8988T (cell line): ENCODE measurements around the gene ATXN2L.
"Not testable (repeated sequence)": the region's sequence is repeated elsewhere in the genome, so short reads cannot be mapped to it uniquely, and the experiment has no call there.

Experiments used
- DNase-seq: peaks from one replicate; pipeline ENCODE4 v3.0.0; 2011

ATXN2L gene

GRCh38 chr16:28837672-28838557 lies 15.1 kb downstream of the ATXN2L start:
- DNase-seq, result no peak

DNA sequence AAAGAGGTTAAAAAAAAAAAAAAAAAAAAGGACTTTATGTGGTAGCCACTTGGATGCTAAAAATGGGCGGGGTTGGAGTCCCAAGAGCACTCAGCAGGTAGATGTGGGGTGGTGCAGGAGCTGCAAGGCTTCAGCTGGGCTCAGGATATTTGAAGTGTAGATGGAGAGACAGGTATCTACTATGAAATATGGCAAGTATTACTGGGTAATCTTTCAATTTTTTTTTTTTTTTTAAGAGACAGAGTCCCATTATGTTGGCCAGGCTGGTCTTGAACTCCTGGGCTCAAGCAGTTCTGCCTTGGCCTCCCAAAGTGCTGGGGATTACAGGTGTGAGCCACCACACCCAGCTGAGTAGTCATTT lies 15.7 kb downstream of the ATXN2L start:
- no peak for DNase-seq

- no peak for DNase-seq
Observed at GRCh38 chr16:28839004-28839639, 16.3 kb downstream of the ATXN2L start.

DNA sequence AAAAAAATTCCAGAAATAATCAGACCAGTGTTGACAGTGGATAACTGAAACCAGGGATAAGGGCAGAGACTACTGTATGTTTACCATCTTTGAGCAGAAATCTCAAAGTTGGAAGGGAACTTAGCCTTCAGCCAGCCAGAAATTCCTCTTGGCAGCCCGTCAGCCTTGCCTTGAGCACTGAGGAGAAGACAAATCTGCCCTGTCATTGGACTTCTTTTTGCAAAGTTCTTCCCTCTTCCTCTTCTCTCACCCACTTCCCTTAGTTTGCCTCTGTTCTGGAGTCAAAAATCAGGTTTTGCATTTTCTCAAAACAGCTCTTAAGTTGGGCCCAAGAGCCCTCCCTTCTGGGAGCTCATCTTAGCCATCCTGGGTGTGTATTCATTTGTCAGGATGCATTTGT lies 17.1 kb downstream of the ATXN2L start:
- no peak for DNase-seq

DNA sequence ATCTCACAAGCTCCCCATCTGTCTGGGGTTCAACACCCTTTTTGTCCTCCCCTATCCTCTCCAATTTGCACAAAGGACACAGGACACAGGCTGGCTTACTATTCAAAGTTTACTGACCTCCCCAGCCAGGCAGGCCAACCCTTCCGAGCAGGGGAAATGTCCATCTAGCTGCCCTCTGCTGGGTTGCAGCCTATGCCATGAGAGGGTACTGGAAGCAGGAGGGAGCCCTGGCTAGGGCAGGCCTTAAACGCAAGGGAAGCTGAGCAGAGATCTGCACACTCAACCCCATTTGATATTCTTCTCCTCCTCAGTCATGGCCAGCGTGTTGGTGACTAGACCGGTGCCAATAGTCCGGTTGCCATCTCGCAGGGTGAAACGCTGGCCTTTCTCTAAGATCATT lies 19.9 kb downstream of the ATXN2L start:
- no peak for DNase-seq

GRCh38 chr16:28843766-28844165 lies 21.0 kb downstream of the ATXN2L start:
- DNase-seq, result no peak

- no peak for DNase-seq
Observed at GRCh38 chr16:28844226-28844885, 21.6 kb downstream of the ATXN2L start.

- no peak for DNase-seq
Observed at GRCh38 chr16:28845293-28845692, 22.5 kb downstream of the ATXN2L start.

- DNase-seq, result no peak
Observed at GRCh38 chr16:28845761-28846079, 22.9 kb downstream of the ATXN2L start.

DNA sequence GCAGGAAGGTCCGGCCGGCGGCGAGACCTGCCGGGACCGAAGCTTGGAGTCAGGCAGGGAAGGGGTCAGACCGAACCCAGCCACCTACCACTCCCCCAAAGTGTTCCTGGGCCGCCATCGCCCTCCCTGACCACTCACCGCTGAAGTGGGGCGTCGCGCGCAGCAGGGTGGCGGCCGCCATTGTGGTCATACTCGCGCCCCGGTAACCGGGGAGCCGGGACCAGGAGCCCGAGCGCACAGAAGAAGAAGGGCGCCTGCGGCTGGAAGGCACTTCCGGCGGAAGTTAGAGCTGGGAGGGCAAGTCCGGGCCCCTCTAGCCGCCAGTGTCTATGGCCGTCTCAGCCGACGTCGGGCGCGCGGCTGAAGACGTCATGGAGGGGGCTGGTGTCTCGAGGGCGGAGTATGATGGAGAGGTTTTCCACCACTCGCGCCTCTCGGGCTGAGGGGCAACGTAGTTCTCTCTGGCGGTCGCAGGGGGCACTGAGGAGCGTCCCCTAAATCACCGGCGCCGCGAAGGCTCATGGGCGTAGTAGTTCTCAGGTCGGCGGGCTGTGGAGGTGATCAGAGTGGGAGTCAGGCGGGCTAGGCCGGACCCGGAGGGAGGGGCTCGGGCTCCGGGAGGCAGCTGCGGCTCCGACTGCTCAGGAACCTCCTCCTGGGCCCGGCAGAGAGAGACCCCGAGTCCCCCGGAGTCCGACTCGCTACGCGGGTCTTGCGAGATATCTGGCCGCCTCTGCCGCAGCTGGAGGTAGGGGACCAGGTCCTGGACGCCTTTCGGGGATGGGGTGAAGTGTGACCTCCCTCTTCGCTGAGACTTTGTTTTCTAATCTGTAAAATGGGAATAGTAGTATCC lies 23.5 kb downstream of the ATXN2L start, which contains the start of gene TUFM:
Gene TUFM (minus strand): TSS at position 269 of the 853 bp plus-strand sequence. CDS start 79 bp downstream, at position 190.
- DNase-seq, result peak; percentile 61

GRCh38 chr16:28846933-28847273 lies 24.1 kb downstream of the ATXN2L start:
- DNase-seq, result no peak

- DNase-seq, result no peak
Observed at GRCh38 chr16:28858421-28858820, 35.6 kb downstream of the ATXN2L start.

GRCh38 chr16:28859326-28859725 lies 36.5 kb downstream of the ATXN2L start:
- no peak for DNase-seq

GRCh38 chr16:28863929-28864793 lies 41.4 kb downstream of the ATXN2L start:
- no peak for DNase-seq

DNA sequence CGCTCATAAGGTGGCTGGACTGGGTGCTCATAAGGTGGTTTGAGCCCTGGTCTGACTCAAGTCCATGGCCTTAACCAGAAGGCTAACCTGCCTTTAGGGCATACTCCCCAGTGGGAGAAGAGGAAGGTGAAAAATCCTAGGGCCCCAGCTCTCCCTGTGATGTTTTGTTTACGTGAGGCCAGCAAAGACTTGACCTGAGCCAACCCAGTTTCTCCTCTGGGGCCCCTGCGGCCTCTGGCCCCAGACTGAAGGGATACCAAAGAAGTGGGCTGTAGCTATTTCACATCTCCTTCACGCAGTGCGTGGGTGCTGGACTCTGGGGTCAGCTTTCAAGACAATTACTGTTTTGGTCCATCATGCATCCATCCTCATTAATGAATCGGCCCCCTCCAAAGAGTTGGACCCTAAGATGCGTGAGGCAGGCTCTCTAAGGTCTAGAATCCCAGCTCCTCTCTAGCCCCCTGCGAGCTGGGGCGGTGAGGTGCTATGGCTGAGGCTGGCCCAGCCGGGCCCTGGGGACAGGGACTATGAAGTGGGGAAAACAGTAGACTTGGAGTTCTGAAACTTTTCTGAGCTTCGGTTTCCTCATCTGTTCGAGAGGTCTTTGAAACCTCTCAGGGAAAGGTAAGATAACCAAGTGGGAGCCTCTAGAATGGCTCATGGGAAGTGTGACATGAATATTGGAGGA lies 42.3 kb downstream of the ATXN2L start:
- DNase-seq, result no peak

- no peak for DNase-seq
Observed at GRCh38 chr16:28865722-28866453, 43.1 kb downstream of the ATXN2L start.

DNA sequence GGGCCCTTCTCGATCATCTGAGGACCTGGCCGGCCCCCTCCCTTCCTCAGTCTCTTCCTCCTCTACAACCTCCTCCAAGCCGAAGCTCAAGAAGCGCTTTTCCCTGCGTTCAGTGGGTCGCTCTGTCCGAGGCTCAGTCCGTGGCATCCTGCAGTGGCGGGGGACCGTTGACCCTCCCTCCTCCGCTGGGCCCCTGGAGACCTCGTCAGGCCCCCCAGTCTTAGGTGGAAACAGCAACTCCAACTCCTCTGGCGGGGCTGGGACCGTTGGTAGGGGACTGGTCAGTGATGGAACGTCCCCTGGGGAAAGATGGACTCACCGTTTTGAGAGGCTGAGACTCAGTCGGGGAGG lies 43.6 kb downstream of the ATXN2L start:
- DNase-seq, result no peak

DNA sequence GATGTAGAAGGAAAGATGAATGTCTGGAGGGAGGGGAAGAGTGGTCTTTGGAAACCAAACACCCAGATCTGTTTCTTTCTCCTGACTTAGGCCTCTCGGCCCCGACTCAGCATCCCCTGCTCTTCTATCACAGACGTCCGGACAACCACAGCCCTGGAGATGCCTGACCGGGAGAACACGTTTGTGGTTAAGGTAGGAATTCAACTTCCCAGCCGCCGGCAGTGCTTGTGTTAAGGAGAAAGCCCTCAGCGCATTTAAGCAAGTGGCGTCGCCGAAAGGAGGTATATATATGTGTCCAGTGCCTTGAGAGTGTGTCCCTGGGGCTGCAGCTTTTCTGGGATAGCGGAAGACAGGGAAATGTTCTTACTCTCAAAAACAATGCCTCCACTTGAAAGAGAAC lies 44.4 kb downstream of the ATXN2L start:
- no peak for DNase-seq

DNA sequence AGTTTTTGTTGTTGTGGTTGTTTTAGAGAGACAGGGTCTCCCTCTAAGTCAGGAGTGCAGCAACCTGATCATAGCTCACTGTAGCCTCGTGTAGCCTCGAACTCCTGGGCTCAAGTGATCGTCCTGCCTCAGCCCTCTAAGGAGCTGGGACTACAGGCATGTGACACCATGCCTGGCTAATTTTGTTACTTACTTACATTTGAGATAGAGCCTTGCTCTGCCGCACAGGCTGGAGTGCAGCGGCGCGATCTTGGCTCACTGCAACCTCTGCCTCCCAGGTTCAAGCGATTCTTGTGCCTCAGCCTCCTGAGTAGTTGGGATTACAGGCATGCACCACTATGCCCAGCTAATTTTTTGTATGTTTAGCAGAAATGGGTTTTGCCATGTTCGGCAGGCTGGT lies 44.8 kb downstream of the ATXN2L start:
- not testable (repeated sequence) for DNase-seq

DNA sequence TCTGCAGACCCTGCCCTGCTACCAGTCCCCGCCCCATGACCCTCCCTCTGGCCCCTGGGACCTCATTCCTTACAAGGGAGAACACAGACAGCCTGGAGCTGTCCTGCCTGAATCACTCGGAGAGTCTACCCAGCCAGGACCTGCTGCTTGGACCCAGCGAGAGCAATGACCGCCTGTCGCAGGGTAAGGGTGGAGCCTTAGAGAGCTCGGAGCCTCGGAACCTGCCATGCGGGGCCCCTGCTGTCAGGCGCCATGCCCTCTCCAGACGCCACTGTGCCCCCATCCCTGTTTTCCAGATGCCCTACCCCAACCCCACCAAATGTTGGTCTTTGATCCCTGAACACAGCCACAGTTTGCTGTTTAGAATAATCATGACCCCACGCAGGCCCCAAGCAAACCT lies 46.4 kb downstream of the ATXN2L start:
- DNase-seq, result no peak

DNA sequence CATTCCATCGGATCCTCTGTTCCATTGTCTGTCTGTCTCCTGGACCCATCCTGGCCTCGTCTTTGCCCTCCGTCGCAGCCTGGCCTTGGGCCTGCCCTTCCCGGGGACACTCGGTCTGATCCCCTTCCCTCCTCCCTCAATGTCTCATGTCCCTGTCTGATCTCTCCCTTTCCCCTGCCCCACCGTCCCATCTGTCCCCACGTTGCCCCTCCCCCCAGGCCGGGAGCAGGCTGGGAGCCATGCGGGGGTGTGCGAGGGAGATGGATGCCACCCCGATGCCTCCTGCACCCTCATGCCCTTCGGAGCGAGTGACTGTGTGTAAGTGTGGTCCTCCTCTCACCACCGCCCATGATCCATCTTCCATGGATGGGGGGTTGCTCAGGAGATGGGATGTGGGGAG lies 50.2 kb downstream of the ATXN2L start:
- no peak for DNase-seq
